TTC549 (cell line): Measurements from ENCODE around the gene SP1.
A peak's percentile ranks its signal among the peaks of the same experiment; 100 is the strongest.
"Not testable (repeated sequence)": the region's sequence is repeated elsewhere in the genome, so short reads cannot be mapped to it uniquely, and the experiment has no call there.

Source experiments
- FAIRE-seq: peaks from 2 replicates; lab custom pipeline; 2012; peaks lifted over from hg19 to GRCh38; lab: Jason Lieb, UNC

The SP1 gene

GRCh38 chr12:53380104-53380793 lies at the start of gene SP1:
SP1 (plus strand) TSS chr12:53380176; CDS start chr12:53380292, 116 bp downstream.
- no peak for FAIRE-seq

GRCh38 chr12:53330671-53331070 lies 49.3 kb upstream of the SP1 start:
- FAIRE-seq, result no peak

GRCh38 chr12:53332339-53332738 lies 47.6 kb upstream of the SP1 start:
- not testable (repeated sequence) for FAIRE-seq

GRCh38 chr12:53332744-53333143 lies 47.2 kb upstream of the SP1 start:
- FAIRE-seq, result no peak

- no peak for FAIRE-seq
Observed at GRCh38 chr12:53333289-53333688, 46.7 kb upstream of the SP1 start.

- no peak for FAIRE-seq
Observed at GRCh38 chr12:53333845-53334244, 46.1 kb upstream of the SP1 start.

GRCh38 chr12:53334822-53335221 lies 45.2 kb upstream of the SP1 start:
- FAIRE-seq, result no peak

GRCh38 chr12:53336181-53336681 lies 43.7 kb upstream of the SP1 start, which contains the start of gene SP7:
SP7 (minus strand) TSS chr12:53336354; CDS start chr12:53335646, 708 bp downstream.
- FAIRE-seq, result no peak

- FAIRE-seq, result no peak
Observed at GRCh38 chr12:53338017-53338416, 42.0 kb upstream of the SP1 start.

- no peak for FAIRE-seq
Observed at GRCh38 chr12:53338916-53339315, 41.1 kb upstream of the SP1 start.

GRCh38 chr12:53340398-53340797 lies 39.6 kb upstream of the SP1 start:
- FAIRE-seq, result no peak

GRCh38 chr12:53343449-53343848 lies 36.5 kb upstream of the SP1 start:
- no peak for FAIRE-seq

GRCh38 chr12:53343969-53344368 lies 36.0 kb upstream of the SP1 start:
- no peak for FAIRE-seq

GRCh38 chr12:53344487-53344823 lies 35.5 kb upstream of the SP1 start:
- FAIRE-seq, result no peak

- no peak for FAIRE-seq
Observed at GRCh38 chr12:53344824-53345485, 35.0 kb upstream of the SP1 start.

GRCh38 chr12:53345486-53346188 lies 34.3 kb upstream of the SP1 start:
- FAIRE-seq, result no peak

GRCh38 chr12:53346491-53346890 lies 33.5 kb upstream of the SP1 start:
- no peak for FAIRE-seq

- FAIRE-seq, result no peak
Observed at GRCh38 chr12:53347905-53348304, 32.1 kb upstream of the SP1 start.

GRCh38 chr12:53352331-53353256 lies 27.4 kb upstream of the SP1 start:
- FAIRE-seq, result peak; percentile 26

- FAIRE-seq, result no peak
Observed at GRCh38 chr12:53353257-53353655, 26.7 kb upstream of the SP1 start.

GRCh38 chr12:53355121-53355520 lies 24.9 kb upstream of the SP1 start:
- FAIRE-seq, result no peak

- no peak for FAIRE-seq
Observed at GRCh38 chr12:53358836-53359419, 21.0 kb upstream of the SP1 start.
